BLaER1 treated with 17β-estradiol and CSF1 and Interleukin-3, amounts not matched to agents 10 nM and 100 nM (cell line): ENCODE measurements around the gene ALKBH1.

Source experiments
- H3K27ac ChIP-seq, 11 experiments: shearing (Covaris generic); formaldehyde crosslinking; 2 replicates each; pipeline ENCODE4 v1.8.1; 2022
- H3K27me3 ChIP-seq, 11 experiments: shearing (Covaris generic); formaldehyde crosslinking; 2 replicates each; pipeline ENCODE4 v1.8.1; 2022
- H3K36me3 ChIP-seq, 11 experiments: shearing (Covaris generic); formaldehyde crosslinking; 2 replicates each; pipeline ENCODE4 v1.8.1; 2022
- H3K4me1 ChIP-seq, 10 experiments: shearing (Covaris generic); formaldehyde crosslinking; 2 replicates each; pipeline ENCODE4 v1.8.1; 2022
- H3K4me2 ChIP-seq, 11 experiments: shearing (Covaris generic); formaldehyde crosslinking; 2 replicates each; pipeline ENCODE4 v1.8.1; 2022
- H3K4me3 ChIP-seq, 10 experiments: shearing (Covaris generic); formaldehyde crosslinking; 2 replicates each; pipeline ENCODE4 v1.8.1; 2022
- H3K9ac ChIP-seq, 11 experiments: shearing (Covaris generic); formaldehyde crosslinking; 2 replicates each; pipeline ENCODE4 v1.8.1; 2022
- H3K9me3 ChIP-seq, 11 experiments: shearing (Covaris generic); formaldehyde crosslinking; replicated peaks in 1 of 11; 2 replicates each; pipeline ENCODE4 v1.8.1; 2022
- H4K20me1 ChIP-seq, 11 experiments: shearing (Covaris generic); formaldehyde crosslinking; 2 replicates each; pipeline ENCODE4 v1.8.1; 2022
- Cebpa-rat ChIP-seq, 11 experiments: shearing (Covaris generic); IDR thresholded peaks; 2 replicates each; pipeline ENCODE4 v1.8.1; 2022

The ALKBH1 gene

DNA sequence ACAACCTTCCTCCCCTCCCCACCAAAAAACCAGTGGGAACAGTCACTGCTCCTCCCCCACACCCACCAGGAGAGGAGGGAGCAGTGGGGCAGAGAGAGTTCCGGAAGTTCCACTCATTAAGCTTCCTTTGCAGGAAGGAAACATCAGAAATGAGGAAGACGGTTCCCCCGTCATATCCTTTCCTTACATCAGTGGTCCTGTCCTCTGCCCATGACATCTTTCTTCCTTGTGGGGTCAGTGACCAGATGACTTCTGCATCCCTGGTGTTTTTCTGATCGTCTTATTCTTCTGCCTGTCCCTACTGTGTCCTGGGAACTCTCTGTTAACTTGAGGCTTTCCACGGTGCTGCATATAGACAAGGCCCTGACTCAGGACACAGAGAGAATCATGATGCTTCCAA is 50.5 kb downstream of the ALKBH1 start:
- peaks cover 0 to 8% (median 0%) of the 10 kb centered on the region in 11 experiments; a peak in 3 of 22 replicates for H3K9me3 ChIP-seq
- H3K4me1 ChIP-seq, result peaks cover 84 to 93% (median 87%) of the 10 kb centered on the region in 10 experiments
- H3K4me3 ChIP-seq, result peak overlapping the region; percentile 2 to 48 (median 30); a peak in 14 of 20 replicates
- peak overlapping the region; percentile 69 to 96 (median 86) for H3K4me2 ChIP-seq
- no peaks in the 10 kb centered on the region for H4K20me1 ChIP-seq
- no peaks in the 10 kb centered on the region for H3K27me3 ChIP-seq
- TF ChIP-seq Cebpa-rat (IDR thresholded peaks at IDR 0.05), result no peak
- no peaks in the 10 kb centered on the region for H3K36me3 ChIP-seq
- peak overlapping the region; percentile 73 to 89 (median 85); a peak in 21 of 22 replicates for H3K27ac ChIP-seq
- H3K9ac ChIP-seq, result peak overlapping the region in 10 of 11 experiments; percentile 25 to 74 (median 49); a peak in 15 of 22 replicates

DNA sequence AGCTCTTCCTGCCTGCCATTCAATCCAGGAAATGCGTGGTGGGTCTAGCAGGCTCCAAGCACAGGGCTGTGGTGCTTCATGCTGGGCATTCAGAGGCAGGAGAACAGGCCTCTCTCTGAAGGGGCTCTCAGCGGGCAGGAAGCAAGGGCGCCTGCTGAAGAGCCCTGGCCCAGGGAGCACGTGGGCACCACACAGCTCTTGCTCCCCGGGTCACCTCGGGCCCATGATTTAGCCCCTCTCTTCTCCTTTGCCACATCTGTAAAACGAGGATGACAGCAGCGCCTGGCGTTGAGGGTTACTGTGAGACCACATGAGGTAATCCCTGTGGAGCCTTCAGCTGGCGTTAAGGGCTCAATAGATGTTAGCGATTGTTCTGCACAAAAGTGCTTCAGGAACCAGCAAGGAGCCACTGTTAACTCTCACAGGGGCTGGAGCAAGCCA is 53.8 kb downstream of the ALKBH1 start:
- Histone ChIP-seq H3K27me3 (no peaks in the 10 kb centered on the region), H3K9ac (peak overlapping the region in 10 of 11 experiments; percentile 11 to 67 (median 56); a peak in 17 of 22 replicates), H3K9me3 (peaks cover 0 to 8% (median 0%) of the 10 kb centered on the region in 11 experiments; a peak in 3 of 22 replicates), H4K20me1 (no peaks in the 10 kb centered on the region), H3K4me1 (peaks cover 60 to 65% (median 61%) of the 10 kb centered on the region in 10 experiments), H3K27ac (peak overlapping the region; percentile 27 to 80 (median 74); a peak in 20 of 22 replicates), H3K4me3 (peak overlapping the region in 1 of 10 experiments; percentile 18; a peak in 1 of 20 replicates), H3K4me2 (peak overlapping the region; percentile 69 to 93 (median 84)), H3K36me3 (no peaks in the 10 kb centered on the region)
- TF ChIP-seq Cebpa-rat (IDR thresholded peaks at IDR 0.05), result no peak

DNA sequence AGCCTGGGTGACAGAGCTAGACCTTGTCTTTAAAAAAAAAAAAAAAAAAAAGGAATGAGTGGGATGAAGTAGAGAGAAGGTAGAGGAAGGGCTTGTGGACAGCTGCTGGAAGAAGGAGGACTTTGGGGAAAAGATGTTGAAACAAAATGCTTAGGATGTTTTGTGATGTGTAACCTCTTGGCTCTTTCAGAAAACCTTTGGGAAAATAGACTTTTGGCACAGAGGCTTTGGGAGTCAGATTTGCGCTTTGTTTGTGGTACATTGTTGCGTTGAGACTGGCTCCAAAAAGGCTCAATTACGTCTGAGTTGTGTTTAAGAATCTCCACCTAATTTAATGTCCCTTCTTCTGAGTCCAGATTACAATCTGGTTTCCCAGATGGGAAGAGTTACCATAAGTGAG is 58.5 kb downstream of the ALKBH1 start:
- no peak overlapping the region for H3K4me2 ChIP-seq
- no peak overlapping the region for H3K4me3 ChIP-seq
- TF ChIP-seq Cebpa-rat (IDR thresholded peaks at IDR 0.05), result no peak
- H3K36me3 ChIP-seq, result no peaks in the 10 kb centered on the region
- no peak overlapping the region for H3K27ac ChIP-seq
- no peaks in the 10 kb centered on the region for H4K20me1 ChIP-seq
- no peaks in the 10 kb centered on the region for H3K27me3 ChIP-seq
- peaks cover 0 to 14% (median 6%) of the 10 kb centered on the region in 11 experiments; a peak in 10 of 22 replicates for H3K9me3 ChIP-seq
- no peak overlapping the region for H3K9ac ChIP-seq
- peaks cover 13 to 18% (median 14%) of the 10 kb centered on the region in 10 experiments for H3K4me1 ChIP-seq

DNA sequence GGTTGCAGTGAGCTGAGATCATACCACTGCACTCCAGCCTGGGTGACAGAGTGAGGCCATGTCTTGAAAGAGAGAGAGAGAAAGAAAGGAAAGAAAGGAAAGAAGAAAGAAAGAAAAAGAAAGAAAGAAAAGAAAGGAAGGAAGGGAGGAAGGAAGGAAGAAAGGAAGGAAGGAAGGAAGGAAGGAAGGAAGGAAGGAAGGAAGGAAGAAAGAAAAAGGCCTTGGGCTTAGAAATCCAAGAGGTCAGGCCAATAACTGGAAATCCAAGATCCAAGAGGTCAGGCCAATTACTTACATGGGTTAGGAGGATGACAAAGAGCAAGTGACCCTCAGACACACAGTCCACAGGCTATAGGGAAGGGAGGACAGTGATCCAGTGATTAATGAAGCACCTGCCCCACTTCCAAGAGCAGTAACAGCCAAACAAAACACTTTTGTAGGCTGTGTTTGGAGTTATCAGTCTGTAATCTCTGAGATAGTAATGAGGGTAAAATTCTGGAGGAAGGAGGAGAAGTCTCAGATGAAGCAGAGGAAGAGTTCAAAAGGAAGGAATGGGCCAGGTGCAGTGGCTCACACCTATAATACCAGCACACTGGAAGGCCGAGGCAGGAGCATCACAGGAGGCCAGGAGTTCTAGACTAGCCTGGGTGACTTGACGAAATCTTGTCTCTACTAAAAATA is 59.2 kb downstream of the ALKBH1 start:
- Histone ChIP-seq H3K9ac (no peak overlapping the region), H3K36me3 (no peaks in the 10 kb centered on the region), H3K27me3 (no peaks in the 10 kb centered on the region), H3K4me3 (no peak overlapping the region), H4K20me1 (no peaks in the 10 kb centered on the region), H3K9me3 (peaks cover 0 to 17% (median 8%) of the 10 kb centered on the region in 11 experiments; a peak in 10 of 22 replicates), H3K27ac (no peak overlapping the region), H3K4me1 (peaks cover 7 to 12% (median 7%) of the 10 kb centered on the region in 10 experiments), H3K4me2 (0 out of 22 replicates have a peak overlapping the region, but pooled peaks of 1 of the 11 experiments have one; percentile 9)
- TF ChIP-seq Cebpa-rat (IDR thresholded peaks at IDR 0.05), result no peak

DNA sequence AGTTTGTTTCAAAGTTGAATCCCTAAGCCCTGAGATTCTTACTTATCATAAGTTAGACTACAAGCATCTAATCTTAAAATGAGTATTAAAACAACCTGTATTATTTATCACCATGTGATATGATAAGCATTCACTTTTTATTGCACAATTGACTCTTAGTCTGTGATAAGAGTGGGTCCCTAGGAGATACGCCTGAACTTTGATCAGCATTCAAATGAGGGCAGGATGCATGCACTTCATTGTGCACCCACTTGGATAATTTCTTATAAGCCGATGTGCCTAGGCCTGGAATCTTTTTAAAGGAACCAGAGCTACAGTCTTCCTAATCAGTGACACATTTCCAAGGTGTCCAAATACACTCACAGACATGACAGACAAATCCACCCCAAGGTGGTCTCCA is 60.0 kb downstream of the ALKBH1 start:
- Histone ChIP-seq H3K36me3 (no peaks in the 10 kb centered on the region), H3K27me3 (no peaks in the 10 kb centered on the region), H3K4me3 (no peak overlapping the region), H3K4me1 (peaks cover 0 to 6% (median 0%) of the 10 kb centered on the region in 10 experiments; a peak in 2 of 20 replicates), H3K9me3 (peaks cover 0 to 13% (median 4%) of the 10 kb centered on the region in 11 experiments; a peak in 8 of 22 replicates), H4K20me1 (no peaks in the 10 kb centered on the region), H3K9ac (no peak overlapping the region), H3K27ac (no peak overlapping the region), H3K4me2 (no peak overlapping the region)
- TF ChIP-seq Cebpa-rat (IDR thresholded peaks at IDR 0.05), result no peak

DNA sequence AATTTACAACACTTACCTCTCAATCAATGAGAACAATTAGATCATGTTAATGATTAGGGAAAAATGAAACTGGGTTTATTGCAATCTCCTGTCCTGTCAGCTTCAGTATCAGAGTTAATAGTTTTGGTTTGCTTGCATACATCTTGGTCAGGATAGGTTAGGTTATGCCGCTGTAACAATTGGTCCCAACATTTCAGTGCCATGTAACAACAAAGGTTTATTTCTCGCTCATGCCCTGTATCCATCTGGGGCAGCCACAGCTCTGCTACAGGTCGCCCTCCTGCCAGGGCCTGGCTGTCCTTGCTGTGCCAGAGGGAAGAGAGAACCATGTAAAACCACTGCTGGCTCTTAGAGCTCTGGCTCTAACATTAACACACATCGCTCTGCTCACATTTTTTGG is 60.9 kb downstream of the ALKBH1 start:
- H3K27ac ChIP-seq, result no peak overlapping the region
- no peak overlapping the region for H3K4me2 ChIP-seq
- H3K36me3 ChIP-seq, result no peaks in the 10 kb centered on the region
- TF ChIP-seq Cebpa-rat (IDR thresholded peaks at IDR 0.05), result no peak
- peaks cover under 1 to 7% (median 4%) of the 10 kb centered on the region in 10 experiments; a peak in 19 of 20 replicates for H3K4me1 ChIP-seq
- no peak overlapping the region for H3K9ac ChIP-seq
- peaks cover 0 to 7% (median 7%) of the 10 kb centered on the region in 11 experiments; a peak in 17 of 22 replicates for H3K27me3 ChIP-seq
- H3K9me3 ChIP-seq, result peaks cover 0 to 18% (median 8%) of the 10 kb centered on the region in 11 experiments; a peak in 11 of 22 replicates
- no peak overlapping the region for H3K4me3 ChIP-seq
- no peaks in the 10 kb centered on the region for H4K20me1 ChIP-seq

DNA sequence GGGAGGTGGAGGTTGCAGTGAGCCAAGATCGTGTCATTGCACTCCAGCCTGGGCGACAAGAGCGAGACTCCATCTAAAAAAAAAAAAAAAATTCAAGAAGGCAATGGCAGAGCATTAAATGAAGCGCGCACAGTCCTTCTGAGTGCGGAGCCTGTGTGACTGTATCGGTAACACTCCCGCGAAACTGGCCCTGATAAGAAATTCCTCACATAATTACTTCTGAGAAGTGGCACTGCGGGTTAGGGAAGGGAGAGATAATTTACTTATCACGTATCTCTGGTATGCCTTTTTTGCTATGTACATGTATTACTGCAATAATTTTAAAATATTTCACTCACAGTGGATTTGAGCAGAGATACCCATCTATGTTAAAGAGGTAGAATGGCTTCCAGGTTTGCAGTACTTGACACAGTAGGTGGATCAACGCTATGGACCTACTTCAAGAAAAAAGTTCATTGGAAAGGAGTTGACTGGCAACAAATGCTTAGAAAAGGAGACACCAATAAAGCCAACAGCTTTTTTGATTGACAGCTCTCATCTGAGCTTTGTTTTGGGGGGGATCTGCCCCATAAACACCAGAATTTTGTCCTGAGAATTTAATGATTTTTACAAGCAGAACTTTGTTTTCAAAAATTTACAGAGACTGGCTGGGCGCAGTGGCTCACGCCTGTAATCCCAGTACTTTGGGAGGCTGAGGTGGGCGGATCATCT is 62.1 kb downstream of the ALKBH1 start:
- no peak overlapping the region for H3K4me2 ChIP-seq
- no peak for TF ChIP-seq Cebpa-rat (IDR thresholded peaks at IDR 0.05)
- H3K4me3 ChIP-seq, result no peak overlapping the region
- H3K36me3 ChIP-seq, result no peaks in the 10 kb centered on the region
- peaks cover 10 to 18% (median 16%) of the 10 kb centered on the region in 10 experiments; a peak in 19 of 20 replicates for H3K4me1 ChIP-seq
- peaks cover 0 to 19% (median 11%) of the 10 kb centered on the region in 11 experiments; a peak in 17 of 22 replicates for H3K27me3 ChIP-seq
- H3K9ac ChIP-seq, result no peak overlapping the region
- H3K9me3 ChIP-seq, result peaks cover 0 to 22% (median 11%) of the 10 kb centered on the region in 11 experiments; a peak in 11 of 22 replicates
- no peaks in the 10 kb centered on the region for H4K20me1 ChIP-seq
- no peak overlapping the region for H3K27ac ChIP-seq

DNA sequence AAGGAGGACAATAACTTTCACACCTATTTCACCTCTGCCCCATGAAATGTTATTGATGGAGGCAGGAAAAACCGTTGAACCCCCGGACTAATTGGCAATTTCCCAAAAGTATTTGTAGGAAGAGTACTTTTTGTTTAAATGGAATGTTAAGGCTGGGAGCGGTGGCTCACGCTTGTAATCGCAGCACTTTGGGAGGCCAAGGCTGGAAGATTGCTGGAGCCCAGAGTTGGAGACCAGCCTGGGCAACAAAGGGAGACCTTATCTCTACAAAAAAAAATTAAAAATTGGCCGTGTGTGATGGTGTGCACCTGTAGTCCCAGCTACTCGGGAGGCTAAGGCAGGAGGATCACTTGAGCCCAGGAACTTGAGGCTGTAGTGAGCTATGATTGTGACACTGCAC is 65.4 kb downstream of the ALKBH1 start:
- H3K36me3 ChIP-seq, result no peaks in the 10 kb centered on the region
- H3K9ac ChIP-seq, result no peak overlapping the region
- no peaks in the 10 kb centered on the region for H4K20me1 ChIP-seq
- H3K27ac ChIP-seq, result peak overlapping the region in 2 of 11 experiments; percentile 86 to 92; a peak in 3 of 22 replicates
- no peak overlapping the region for H3K4me3 ChIP-seq
- peaks cover 10 to 43% (median 18%) of the 10 kb centered on the region in 10 experiments; a peak in 19 of 20 replicates for H3K4me1 ChIP-seq
- H3K27me3 ChIP-seq, result peaks cover 0 to 24% (median 11%) of the 10 kb centered on the region in 11 experiments; a peak in 17 of 22 replicates
- H3K9me3 ChIP-seq, result peaks cover 0 to 29% (median 17%) of the 10 kb centered on the region in 11 experiments; a peak in 15 of 22 replicates
- no peak for TF ChIP-seq Cebpa-rat (IDR thresholded peaks at IDR 0.05)
- H3K4me2 ChIP-seq, result peak overlapping the region in 5 of 11 experiments; percentile 82 to 89 (median 84); a peak in 10 of 22 replicates
